Measurements from ENCODE around the gene ZNF587. TPM values are rescaled to one million over a fixed set of nuclear protein-coding genes. Genes with fewer than 3 reads are reported as not detected.

ZNF587 gene
- total and polyA plus RNA-seq, 2 of the 13 experiments (the other 11 are each of a cell fraction or from before 2014, with no cell fraction given): 8.7 to 17.5 TPM

Other genes starting within 250 kb of the ZNF587 start
- 7.5 and 7.8 TPM in 2 replicates for gene ZNF530, start 250.0 kb upstream of the ZNF587 start, total RNA-seq (2016; rRNA removed; fragmentation: Illumina TruSeq; extraction: Trizol)
- 1.1 and 1.6 TPM in 2 replicates for gene ZNF530, start 250.0 kb upstream of the ZNF587 start, polyA plus RNA-seq (2011; rRNA removed)
- 17.1 and 19.4 TPM in 2 replicates for gene ZNF134, start 235.6 kb upstream of the ZNF587 start, total RNA-seq (2016; rRNA removed; fragmentation: Illumina TruSeq; extraction: Trizol)
- 6.8 and 7.1 TPM in 2 replicates for gene ZNF134, start 235.6 kb upstream of the ZNF587 start, polyA plus RNA-seq (2011; rRNA removed)
- 11.2 and 12.2 TPM in 2 replicates for gene ZNF211, start 216.7 kb upstream of the ZNF587 start, total RNA-seq (2016; rRNA removed; fragmentation: Illumina TruSeq; extraction: Trizol)
- gene ZNF211, start 216.7 kb upstream of the ZNF587 start, polyA plus RNA-seq (2011; rRNA removed): 9.9 and 12.7 TPM in 2 replicates
- gene ZSCAN4, start 180.9 kb upstream of the ZNF587 start, total RNA-seq (2016; rRNA removed; fragmentation: Illumina TruSeq; extraction: Trizol): 0.56 and 0.60 TPM in 2 replicates
- 0.68 and 0.73 TPM in 2 replicates for gene ZSCAN4, start 180.9 kb upstream of the ZNF587 start, polyA plus RNA-seq (2011; rRNA removed)
- 14.2 and 23.1 TPM in 2 replicates for gene ZNF551, start 167.9 kb upstream of the ZNF587 start, total RNA-seq (2016; rRNA removed; fragmentation: Illumina TruSeq; extraction: Trizol)
- gene ZNF551, start 167.9 kb upstream of the ZNF587 start, polyA plus RNA-seq (2011; rRNA removed): 3.3 and 4.8 TPM in 2 replicates
- gene ZNF154, start 140.7 kb upstream of the ZNF587 start, total RNA-seq (2016; rRNA removed; fragmentation: Illumina TruSeq; extraction: Trizol): not detected in 2 replicates
- gene ZNF154, start 140.7 kb upstream of the ZNF587 start, polyA plus RNA-seq (2011; rRNA removed): not detected in 2 replicates
- gene ZNF671, start 122.2 kb upstream of the ZNF587 start, total RNA-seq (2016; rRNA removed; fragmentation: Illumina TruSeq; extraction: Trizol): not detected in 2 replicates
- gene ZNF671, start 122.2 kb upstream of the ZNF587 start, polyA plus RNA-seq (2011; rRNA removed): not detected in 2 replicates
- gene ZNF776, start 103.0 kb upstream of the ZNF587 start, total RNA-seq (2016; rRNA removed; fragmentation: Illumina TruSeq; extraction: Trizol): 15.6 and 16.9 TPM in 2 replicates
- gene ZNF776, start 103.0 kb upstream of the ZNF587 start, polyA plus RNA-seq (2011; rRNA removed): 7.6 and 8.2 TPM in 2 replicates
- 2.1 and 3.4 TPM in 2 replicates for gene ZNF586, start 80.2 kb upstream of the ZNF587 start, total RNA-seq (2016; rRNA removed; fragmentation: Illumina TruSeq; extraction: Trizol)
- gene ZNF586, start 80.2 kb upstream of the ZNF587 start, polyA plus RNA-seq (2011; rRNA removed): 0.50 and 0.89 TPM in 2 replicates
- 16.3 and 16.6 TPM in 2 replicates for gene ZNF552, start 34.9 kb upstream of the ZNF587 start, total RNA-seq (2016; rRNA removed; fragmentation: Illumina TruSeq; extraction: Trizol)
- 8.1 and 11.7 TPM in 2 replicates for gene ZNF552, start 34.9 kb upstream of the ZNF587 start, polyA plus RNA-seq (2011; rRNA removed)
- 29.9 and 33.6 TPM in 2 replicates for gene ZNF587B, start 19.6 kb upstream of the ZNF587 start, total RNA-seq (2016; rRNA removed; fragmentation: Illumina TruSeq; extraction: Trizol)
- gene ZNF587B, start 19.6 kb upstream of the ZNF587 start, polyA plus RNA-seq (2011; rRNA removed): 4.3 and 5.2 TPM in 2 replicates
- 2.3 and 3.4 TPM in 2 replicates for gene ZNF814, start 39.2 kb downstream of the ZNF587 start, total RNA-seq (2016; rRNA removed; fragmentation: Illumina TruSeq; extraction: Trizol)
- gene ZNF814, start 39.2 kb downstream of the ZNF587 start, polyA plus RNA-seq (2011; rRNA removed): 2.1 and 2.5 TPM in 2 replicates
- gene ZNF417, start 66.7 kb downstream of the ZNF587 start, total RNA-seq (2016; rRNA removed; fragmentation: Illumina TruSeq; extraction: Trizol): 13.7 and 14.1 TPM in 2 replicates
- 2.9 and 3.2 TPM in 2 replicates for gene ZNF417, start 66.7 kb downstream of the ZNF587 start, polyA plus RNA-seq (2011; rRNA removed)
- 0.27 TPM in 1 of 2 replicates, not detected in the other for gene ZNF418, start 85.5 kb downstream of the ZNF587 start, total RNA-seq (2016; rRNA removed; fragmentation: Illumina TruSeq; extraction: Trizol)
- 0.03 and 0.07 TPM in 2 replicates for gene ZNF418, start 85.5 kb downstream of the ZNF587 start, polyA plus RNA-seq (2011; rRNA removed)
- gene ZNF256, start 97.8 kb downstream of the ZNF587 start, total RNA-seq (2016; rRNA removed; fragmentation: Illumina TruSeq; extraction: Trizol): 6.0 and 6.7 TPM in 2 replicates
- 3.1 and 3.8 TPM in 2 replicates for gene ZNF256, start 97.8 kb downstream of the ZNF587 start, polyA plus RNA-seq (2011; rRNA removed)
- gene C19orf18, start 124.7 kb downstream of the ZNF587 start, total RNA-seq (2016; rRNA removed; fragmentation: Illumina TruSeq; extraction: Trizol): 0.22 and 0.38 TPM in 2 replicates
- 0.55 and 0.56 TPM in 2 replicates for gene C19orf18, start 124.7 kb downstream of the ZNF587 start, polyA plus RNA-seq (2011; rRNA removed)
- 8.4 and 14.8 TPM in 2 replicates for gene ZNF606, start 153.0 kb downstream of the ZNF587 start, total RNA-seq (2016; rRNA removed; fragmentation: Illumina TruSeq; extraction: Trizol)
- 4.2 and 5.2 TPM in 2 replicates for gene ZNF606, start 153.0 kb downstream of the ZNF587 start, polyA plus RNA-seq (2011; rRNA removed)
- not detected in 2 replicates for gene ZSCAN1, start 184.2 kb downstream of the ZNF587 start, total RNA-seq (2016; rRNA removed; fragmentation: Illumina TruSeq; extraction: Trizol)
- gene ZSCAN1, start 184.2 kb downstream of the ZNF587 start, polyA plus RNA-seq (2011; rRNA removed): not detected in 2 replicates
- gene ZNF135, start 209.4 kb downstream of the ZNF587 start, total RNA-seq (2016; rRNA removed; fragmentation: Illumina TruSeq; extraction: Trizol): not detected in 2 replicates
- not detected in 2 replicates for gene ZNF135, start 209.4 kb downstream of the ZNF587 start, polyA plus RNA-seq (2011; rRNA removed)
- gene ZSCAN18, start 248.4 kb downstream of the ZNF587 start, total RNA-seq (2016; rRNA removed; fragmentation: Illumina TruSeq; extraction: Trizol): not detected in 2 replicates
- gene ZSCAN18, start 248.4 kb downstream of the ZNF587 start, polyA plus RNA-seq (2011; rRNA removed): 0.10 TPM in 1 of 2 replicates, not detected in the other